Measurements from ENCODE around the gene CSPG4. TPM values are rescaled to one million over a fixed set of nuclear protein-coding genes. Genes with fewer than 3 reads are reported as not detected.

Gene CSPG4
- total and polyA plus RNA-seq, 9 of the 15 experiments (the other 6 are each of a cell fraction or from before 2014, with no cell fraction given), result under 0.01 to 0.07 (median 0.04) TPM; not detected in 5

- TF ChIP-seq ZBTB40 (IDR thresholded peaks at IDR 0.05) (no peak), ZBTB40 (CRISPR knock-in tag; IDR thresholded peaks at IDR 0.05) (no peak), ZNF121 (CRISPR knock-in tag; conservative IDR thresholded peaks at IDR 0.05) (no peak), CHD2 (IDR thresholded peaks at IDR 0.05; ENCODE audit: low read depth, low read length) (no peak), DIDO1 (tag; IDR thresholded peaks at IDR 0.05; ENCODE audit: low read depth) (0 out of 2 replicates have a peak, but pooled peaks have one; percentile 64), PHF8 (IDR thresholded peaks at IDR 0.05; ENCODE audit: borderline replicate concordance, low read length) (peak; percentile 58; the same call in 1 of the 2 replicates), SNIP1 (IDR thresholded peaks at IDR 0.05; ENCODE audit: low read depth) (no peak), SMAD3 (CRISPR knock-in tag; conservative IDR thresholded peaks at IDR 0.05) (no peak), RNF2 (IDR thresholded peaks at IDR 0.05) (peak; percentile 52; the same call in 1 of the 2 replicates), LARP7 (IDR thresholded peaks at IDR 0.05) (no peak), CTBP1 (IDR thresholded peaks at IDR 0.05; ENCODE audit: borderline replicate concordance) (peak; percentile 85; the same call in 1 of the 2 replicates), IRF2 (CRISPR knock-in tag; IDR thresholded peaks at IDR 0.05) (no peak)
- TF ChIP-seq, protein P1, sequence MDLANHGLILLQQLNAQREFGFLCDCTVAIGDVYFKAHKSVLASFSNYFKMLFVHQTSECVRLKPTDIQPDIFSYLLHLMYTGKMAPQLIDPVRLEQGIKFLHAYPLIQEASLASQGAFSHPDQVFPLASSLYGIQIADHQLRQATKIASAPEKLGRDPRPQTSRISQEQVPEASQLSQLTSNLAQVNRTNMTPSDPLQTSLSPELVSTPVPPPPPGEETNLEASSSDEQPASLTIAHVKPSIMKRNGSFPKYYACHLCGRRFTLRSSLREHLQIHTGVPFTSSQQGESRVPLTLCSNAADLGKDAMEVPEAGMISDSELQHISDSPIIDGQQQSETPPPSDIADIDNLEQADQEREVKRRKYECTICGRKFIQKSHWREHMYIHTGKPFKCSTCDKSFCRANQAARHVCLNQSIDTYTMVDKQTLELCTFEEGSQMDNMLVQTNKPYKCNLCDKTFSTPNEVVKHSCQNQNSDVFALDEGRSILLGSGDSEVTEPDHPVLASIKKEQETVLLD (IDR thresholded peaks at IDR 0.05), result 0 out of 2 replicates have a peak, but pooled peaks have one; percentile 36
- TF ChIP-seq, protein P2, sequence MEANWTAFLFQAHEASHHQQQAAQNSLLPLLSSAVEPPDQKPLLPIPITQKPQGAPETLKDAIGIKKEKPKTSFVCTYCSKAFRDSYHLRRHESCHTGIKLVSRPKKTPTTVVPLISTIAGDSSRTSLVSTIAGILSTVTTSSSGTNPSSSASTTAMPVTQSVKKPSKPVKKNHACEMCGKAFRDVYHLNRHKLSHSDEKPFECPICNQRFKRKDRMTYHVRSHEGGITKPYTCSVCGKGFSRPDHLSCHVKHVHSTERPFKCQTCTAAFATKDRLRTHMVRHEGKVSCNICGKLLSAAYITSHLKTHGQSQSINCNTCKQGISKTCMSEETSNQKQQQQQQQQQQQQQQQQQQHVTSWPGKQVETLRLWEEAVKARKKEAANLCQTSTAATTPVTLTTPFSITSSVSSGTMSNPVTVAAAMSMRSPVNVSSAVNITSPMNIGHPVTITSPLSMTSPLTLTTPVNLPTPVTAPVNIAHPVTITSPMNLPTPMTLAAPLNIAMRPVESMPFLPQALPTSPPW (CRISPR knock-in tag; IDR thresholded peaks at IDR 0.05), result peak; percentile 59
- TF ChIP-seq, protein P3, sequence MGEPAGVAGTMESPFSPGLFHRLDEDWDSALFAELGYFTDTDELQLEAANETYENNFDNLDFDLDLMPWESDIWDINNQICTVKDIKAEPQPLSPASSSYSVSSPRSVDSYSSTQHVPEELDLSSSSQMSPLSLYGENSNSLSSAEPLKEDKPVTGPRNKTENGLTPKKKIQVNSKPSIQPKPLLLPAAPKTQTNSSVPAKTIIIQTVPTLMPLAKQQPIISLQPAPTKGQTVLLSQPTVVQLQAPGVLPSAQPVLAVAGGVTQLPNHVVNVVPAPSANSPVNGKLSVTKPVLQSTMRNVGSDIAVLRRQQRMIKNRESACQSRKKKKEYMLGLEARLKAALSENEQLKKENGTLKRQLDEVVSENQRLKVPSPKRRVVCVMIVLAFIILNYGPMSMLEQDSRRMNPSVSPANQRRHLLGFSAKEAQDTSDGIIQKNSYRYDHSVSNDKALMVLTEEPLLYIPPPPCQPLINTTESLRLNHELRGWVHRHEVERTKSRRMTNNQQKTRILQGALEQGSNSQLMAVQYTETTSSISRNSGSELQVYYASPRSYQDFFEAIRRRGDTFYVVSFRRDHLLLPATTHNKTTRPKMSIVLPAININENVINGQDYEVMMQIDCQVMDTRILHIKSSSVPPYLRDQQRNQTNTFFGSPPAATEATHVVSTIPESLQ (CRISPR knock-in tag; IDR thresholded peaks at IDR 0.05), result no peak
These were observed 26.1 kb upstream of the CSPG4 start (continued) for GRCh38 chr15:75738647-75739325.
